SK-N-SH (cell line): ENCODE measurements around the gene LNPEP.

Experiments used
- CTCF ChIP-seq: fragments of 200-600 bp; sonication (generic); IDR thresholded peaks from 2 replicates; pipeline ENCODE4 v1.6.1; 2017; ENCODE audit warnings: antibody characterized with exemption, mild to moderate bottlenecking, moderate library complexity
- FOXM1 ChIP-seq: IDR thresholded peaks from 2 replicates; pipeline ENCODE4 v1.4.0; 2012; ENCODE audit warnings: low read depth, mild to moderate bottlenecking
- RAD21 ChIP-seq: IDR thresholded peaks from 2 replicates; pipeline ENCODE4 v1.6.1; 2012; ENCODE audit warnings: mild to moderate bottlenecking, low read length

- TF ChIP-seq FOXM1 (no peak), CTCF (no peak), RAD21 (no peak)
These were observed 21.6 kb downstream of the LNPEP start for GRCh38 chr5:96957254-96958049.
